HG03060 (cell line): ENCODE measurements around the gene ATPAF2.
"Not testable (repeated sequence)": the region's sequence is repeated elsewhere in the genome, so short reads cannot be mapped to it uniquely, and the experiment has no call there.

Experiments
- ATAC-seq: cut with Tn5 transposase; IDR thresholded peaks from one replicate; pipeline ENCODE4 v1.9.1; 2021; ENCODE audit warnings: low read depth, moderate number of reproducible peaks; ENCODE audit not compliant: unreplicated experiment

ATPAF2 gene

GRCh38 chr17:18015593-18015992 is 23.4 kb downstream of the ATPAF2 start:
- ATAC-seq, result no peak

GRCh38 chr17:18014006-18014405 is 25.0 kb downstream of the ATPAF2 start:
- ATAC-seq, result no peak

- no peak for ATAC-seq
Observed at GRCh38 chr17:18011286-18011685, 27.7 kb downstream of the ATPAF2 start.

GRCh38 chr17:18009609-18010420 is 29.2 kb downstream of the ATPAF2 start:
- ATAC-seq, result no peak

GRCh38 chr17:18008496-18009268 is 30.3 kb downstream of the ATPAF2 start:
- ATAC-seq, result no peak

- ATAC-seq, result no peak
Observed at GRCh38 chr17:18006495-18007239, 32.3 kb downstream of the ATPAF2 start.

GRCh38 chr17:18005496-18005895 is 33.5 kb downstream of the ATPAF2 start:
- no peak for ATAC-seq

GRCh38 chr17:18004884-18005305 is 34.1 kb downstream of the ATPAF2 start:
- no peak for ATAC-seq

GRCh38 chr17:18004345-18004744 is 34.6 kb downstream of the ATPAF2 start:
- ATAC-seq, result no peak

- ATAC-seq, result no peak
Observed at GRCh38 chr17:18002171-18002570, 36.8 kb downstream of the ATPAF2 start.

- no peak for ATAC-seq
Observed at GRCh38 chr17:18000030-18000408, 38.9 kb downstream of the ATPAF2 start.

- no peak for ATAC-seq
Observed at GRCh38 chr17:17999364-18000029, 39.5 kb downstream of the ATPAF2 start.

GRCh38 chr17:17998934-17999333 is 40.0 kb downstream of the ATPAF2 start:
- ATAC-seq, result no peak

- ATAC-seq, result not testable (repeated sequence)
Observed at GRCh38 chr17:17995887-17996286, 43.1 kb downstream of the ATPAF2 start.

GRCh38 chr17:17994271-17995069 is 44.5 kb downstream of the ATPAF2 start:
- ATAC-seq, result no peak

- ATAC-seq, result no peak
Observed at GRCh38 chr17:17993852-17994251, 45.1 kb downstream of the ATPAF2 start.

GRCh38 chr17:17993366-17993765 is 45.6 kb downstream of the ATPAF2 start:
- ATAC-seq, result no peak

- no peak for ATAC-seq
Observed at GRCh38 chr17:17990282-17990681, 48.7 kb downstream of the ATPAF2 start.

GRCh38 chr17:17989618-17990017 is 49.4 kb downstream of the ATPAF2 start:
- ATAC-seq, result no peak

- ATAC-seq, result no peak
Observed at GRCh38 chr17:17989081-17989480, 49.9 kb downstream of the ATPAF2 start.
